HL-60 (cell line): Measurements from ENCODE around the gene MEGF10.

Experiments used
- DNase-seq, 2 experiments: peaks; one replicate each; pipeline ENCODE4 v3.0.0-alpha.2; 2010 to 2020; ENCODE audit warnings: low read depth in 1 of 2, low spot score in 1 of 2
- H3K27ac ChIP-seq: fragments of 250-450 bp; sonication (Bioruptor Pico); replicated peaks from 2 replicates; pipeline ENCODE4 v1.5.1; 2020; ENCODE audit warnings: mild to moderate bottlenecking, moderate library complexity
- H3K27me3 ChIP-seq: fragments of 250-450 bp; sonication (Bioruptor Pico); 2 replicates; pipeline ENCODE4 v1.5.1; 2021; ENCODE audit warnings: mild to moderate bottlenecking, moderate library complexity; ENCODE audit not compliant: insufficient read depth, poor library complexity, severe bottlenecking
- H3K4me3 ChIP-seq: replicated peaks from 2 replicates; pipeline ENCODE4 v1.5.1; 2011; ENCODE audit warnings: mild to moderate bottlenecking, control low read depth, low read length; ENCODE audit not compliant: insufficient read depth
- CTCF ChIP-seq: IDR thresholded peaks from one replicate; pipeline ENCODE4 v1.5.1; 2011; ENCODE audit warnings: low read length, control low read depth, inconsistent platforms; ENCODE audit not compliant: insufficient read depth
- GABPA ChIP-seq: IDR thresholded peaks from 2 replicates; pipeline ENCODE4 v1.6.1; 2012; ENCODE audit warnings: low read depth
- POLR2AphosphoS5 ChIP-seq: IDR thresholded peaks from 2 replicates; pipeline ENCODE4 v1.6.1; 2012; ENCODE audit warnings: low read depth
- REST ChIP-seq: IDR thresholded peaks from 2 replicates; pipeline ENCODE4 v1.6.1; 2012; ENCODE audit warnings: low read depth; ENCODE audit not compliant: insufficient replicate concordance
- SPI1 ChIP-seq: IDR thresholded peaks from 2 replicates; pipeline ENCODE4 v1.6.1; 2012; ENCODE audit warnings: low read depth, mild to moderate bottlenecking, borderline replicate concordance

The MEGF10 gene

GRCh38 chr5:127441799-127442484, 151.3 kb downstream of the MEGF10 start:
- H3K27me3 ChIP-seq: no peaks in the 10 kb centered on the region
- DNase-seq: no peak
- TF ChIP-seq GABPA: no peak
- no peak for TF ChIP-seq SPI1
- TF ChIP-seq CTCF: no peak
- no peak for TF ChIP-seq REST
- TF ChIP-seq POLR2AphosphoS5: no peak
- no peak overlapping the region for H3K27ac ChIP-seq
- no peak overlapping the region for H3K4me3 ChIP-seq

GRCh38 chr5:127444171-127444570, 153.6 kb downstream of the MEGF10 start:
- DNase-seq: no peak
- Histone ChIP-seq H3K27ac (no peak overlapping the region), H3K4me3 (no peak overlapping the region), H3K27me3 (no peaks in the 10 kb centered on the region)
- TF ChIP-seq SPI1: no peak
- no peak for TF ChIP-seq REST
- no peak for TF ChIP-seq POLR2AphosphoS5
- TF ChIP-seq GABPA: no peak
- TF ChIP-seq CTCF: no peak

- Histone ChIP-seq H3K4me3 (no peak overlapping the region), H3K27ac (no peak overlapping the region), H3K27me3 (no peaks in the 10 kb centered on the region)
- TF ChIP-seq REST (no peak), GABPA (no peak), SPI1 (no peak), POLR2AphosphoS5 (no peak), CTCF (no peak)
- no peak for DNase-seq
Measured at GRCh38 chr5:127445328-127445727, 154.7 kb downstream of the MEGF10 start.
